ENCODE measurements around the gene CNN2.

Gene CNN2

GRCh38 chr19:1049106-1049505 lies 22.7 kb downstream of the CNN2 start:
- DNase-seq (ENCODE audit: low spot score): no peak
- no peak for FAIRE-seq

GRCh38 chr19:1049800-1050199 lies 23.4 kb downstream of the CNN2 start:
- no peak for DNase-seq (ENCODE audit: low spot score)
- no peak for FAIRE-seq

GRCh38 chr19:1050989-1051788 lies 24.8 kb downstream of the CNN2 start:
- DNase-seq (ENCODE audit: low spot score) (no peak), FAIRE-seq (no peak)

- DNase-seq (ENCODE audit: low spot score) (no peak), FAIRE-seq (no peak)
Observed at GRCh38 chr19:1051791-1052190, 25.4 kb downstream of the CNN2 start.

- DNase-seq (ENCODE audit: low spot score) (no peak), FAIRE-seq (no peak)
Observed at GRCh38 chr19:1052349-1052975, 26.1 kb downstream of the CNN2 start.

GRCh38 chr19:1053176-1054101 lies 27.0 kb downstream of the CNN2 start:
- FAIRE-seq: no peak

GRCh38 chr19:1054102-1055027 lies 28.0 kb downstream of the CNN2 start:
- no peak for FAIRE-seq
- DNase-seq (ENCODE audit: low spot score): no peak

More at GRCh38 chr19:1053176-1054101, 27.0 kb downstream of the CNN2 start:
- DNase-seq (ENCODE audit: low spot score): no peak

- FAIRE-seq: no peak
- no peak for DNase-seq (ENCODE audit: low spot score)
Observed at GRCh38 chr19:1055028-1055425, 28.6 kb downstream of the CNN2 start.

- DNase-seq (ENCODE audit: low spot score): no peak
- no peak for FAIRE-seq
Observed at GRCh38 chr19:1055886-1056620, 29.6 kb downstream of the CNN2 start.

- no peak for DNase-seq (ENCODE audit: low spot score)
- FAIRE-seq: no peak
Observed at GRCh38 chr19:1057176-1057855, 30.9 kb downstream of the CNN2 start.

- FAIRE-seq: no peak
Observed at GRCh38 chr19:1058112-1058511, 31.7 kb downstream of the CNN2 start.

GRCh38 chr19:1060689-1061088 lies 34.3 kb downstream of the CNN2 start:
- DNase-seq (ENCODE audit: low spot score): no peak
- FAIRE-seq: no peak

More at GRCh38 chr19:1058112-1058511, 31.7 kb downstream of the CNN2 start:
- DNase-seq (ENCODE audit: low spot score): no peak

- DNase-seq (ENCODE audit: low spot score) (no peak), FAIRE-seq (no peak)
Observed at GRCh38 chr19:1061987-1062386, 35.6 kb downstream of the CNN2 start.

GRCh38 chr19:1062387-1063029 lies 36.1 kb downstream of the CNN2 start:
- no peak for FAIRE-seq
- DNase-seq (ENCODE audit: low spot score): no peak

- FAIRE-seq: no peak
- no peak for DNase-seq (ENCODE audit: low spot score)
Observed at GRCh38 chr19:1063030-1063908, 36.9 kb downstream of the CNN2 start.

GRCh38 chr19:1063909-1064660 lies 37.7 kb downstream of the CNN2 start:
- DNase-seq (ENCODE audit: low spot score) (no peak), FAIRE-seq (no peak)
